NB4 (cell line): ENCODE measurements around the gene RAMAC.

Experiments used
- CTCF ChIP-seq: IDR thresholded peaks from one replicate; pipeline ENCODE4 v1.5.1; 2012; ENCODE audit warnings: low read depth, low read length
- MYC ChIP-seq: IDR thresholded peaks from 2 replicates; pipeline ENCODE4 v1.6.1; 2011; ENCODE audit warnings: low read depth, low read length
- POLR2A ChIP-seq: IDR thresholded peaks from 2 replicates; pipeline ENCODE4 v1.6.1; 2011; ENCODE audit warnings: mild to moderate bottlenecking; ENCODE audit not compliant: insufficient read length; ENCODE audit errors: extremely low read depth

- TF ChIP-seq CTCF: no peak
- no peak for TF ChIP-seq POLR2A
- TF ChIP-seq MYC: no peak
Observed at GRCh38 chr15:82942691-82943090, 43.3 kb upstream of the RAMAC start.
